ENCODE results near the gene TFIP11. TPM values are rescaled to one million over a fixed set of nuclear protein-coding genes. Genes with fewer than 3 reads are reported as not detected.
A peak's percentile ranks its signal among the peaks of the same experiment; 100 is the strongest.

Gene TFIP11
- total RNA-seq, 2 experiments from 2014 or later, result 111 TPM

DNA sequence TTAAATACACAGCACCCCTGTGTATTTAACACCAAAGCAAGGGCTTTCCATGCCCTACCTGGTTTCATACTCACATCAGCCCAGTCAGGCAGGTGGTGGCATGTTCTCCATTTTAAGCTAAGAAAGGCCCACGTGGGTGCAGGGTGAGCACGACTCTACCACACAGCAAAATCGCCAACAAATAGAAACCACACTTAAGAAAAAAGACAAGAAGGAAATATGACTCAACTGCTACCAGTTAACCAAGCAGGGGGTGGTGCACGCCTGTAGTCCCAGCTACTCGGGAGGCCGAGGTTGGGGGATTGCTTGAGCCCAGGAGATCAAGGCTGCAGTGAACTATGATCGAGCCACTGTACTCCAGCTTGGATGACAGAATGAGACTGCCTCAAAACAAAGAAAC, 35.2 kb upstream of the TFIP11 start:
- POLR2A ChIA-PET, result interaction anchor here (0.6 kb wide), 1 partner anchor 119 kb away, joined by 4 read pairs; no protein-coding TSS in a partner anchor
- Histone ChIP-seq H3K9me3 (ENCODE audit: control insufficient read depth in 1 of 2, insufficient read depth in 1 of 2, low read length in 2 of 2) (no peaks in the 10 kb centered on the region), H3K27me3 (ENCODE audit: control insufficient read depth in 1 of 2, insufficient read depth in 2 of 2, low read length in 2 of 2) (no peaks in the 10 kb centered on the region), H3K27ac (ENCODE audit: low read depth in 1 of 2, low read length in 2 of 2) (no peak overlapping the region), H3K36me3 (ENCODE audit: insufficient read depth, low read length) (peaks cover 15% of the 10 kb centered on the region), H3K4me1 (ENCODE audit: insufficient read depth, low read length) (peaks cover 24% of the 10 kb centered on the region), H3K4me3 (ENCODE audit: low read length) (no peak overlapping the region)
- H3K36me3 Mint-ChIP-seq (ENCODE audit: low read depth), result peaks cover 10% of the 10 kb centered on the region
- peaks cover 15% of the 10 kb centered on the region for H3K4me1 Mint-ChIP-seq (ENCODE audit: low read depth)
- intact Hi-C loops (cut with DNase I, micrococcal nuclease), result no loop called here
- no peak overlapping the region for H3K27ac Mint-ChIP-seq
- TF ChIP-seq CTCF (IDR thresholded peaks at IDR 0.05), result no peak
- no peaks in the 10 kb centered on the region for H3K9me3 Mint-ChIP-seq
- ATAC-seq (ENCODE audit: poor library complexity), result no peak
- CTCF ChIA-PET, result interaction anchor here (0.5 kb wide), 1 partner anchor 30 kb away, joined by 3 read pairs; no protein-coding TSS in a partner anchor
- no peak overlapping the region for H3K4me3 Mint-ChIP-seq
- no peaks in the 10 kb centered on the region for H3K27me3 Mint-ChIP-seq
- DNase-seq, result peak in 2 of 14 experiments; percentile 16 to 49

DNA sequence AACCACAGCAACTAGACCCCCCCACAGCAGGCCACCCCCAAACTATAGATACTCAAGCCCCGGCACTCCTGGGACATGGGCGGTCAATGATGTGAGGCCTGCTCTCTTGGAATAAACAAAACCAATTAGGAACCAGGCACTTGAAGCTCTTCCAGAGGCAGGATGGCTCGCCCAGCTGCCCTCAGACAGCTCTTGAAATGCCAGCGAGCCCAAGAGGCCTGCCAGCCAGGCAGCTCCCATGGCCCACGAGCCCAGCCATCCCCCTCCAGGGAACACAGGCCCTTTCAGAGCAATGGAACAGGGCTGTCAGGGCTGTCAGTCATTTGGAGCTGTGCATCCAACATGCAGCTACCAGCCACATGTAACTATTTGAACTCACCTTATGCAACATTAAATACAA, 34.0 kb upstream of the TFIP11 start:
- Mint-ChIP-seq H3K9me3 (no peaks in the 10 kb centered on the region), H3K4me3 (no peak overlapping the region), H3K27me3 (no peaks in the 10 kb centered on the region), H3K36me3 (ENCODE audit: low read depth) (peaks cover 13% of the 10 kb centered on the region), H3K4me1 (ENCODE audit: low read depth) (peaks cover 16% of the 10 kb centered on the region), H3K27ac (peak overlapping the region; percentile 22)
- Histone ChIP-seq H3K4me3 (ENCODE audit: low read length) (no peak overlapping the region), H3K36me3 (ENCODE audit: insufficient read depth, low read length) (peaks cover 20% of the 10 kb centered on the region), H3K27ac (ENCODE audit: low read depth in 1 of 2, low read length in 2 of 2) (no peak overlapping the region), H3K9me3 (ENCODE audit: control insufficient read depth in 1 of 2, insufficient read depth in 1 of 2, low read length in 2 of 2) (no peaks in the 10 kb centered on the region), H3K4me1 (ENCODE audit: insufficient read depth, low read length) (peaks cover 25% of the 10 kb centered on the region), H3K27me3 (ENCODE audit: control insufficient read depth in 1 of 2, insufficient read depth in 2 of 2, low read length in 2 of 2) (no peaks in the 10 kb centered on the region)
- intact Hi-C loops (cut with DNase I, micrococcal nuclease), result no loop called here
- TF ChIP-seq CTCF (IDR thresholded peaks at IDR 0.05), result no peak
- CTCF ChIA-PET, result no interaction called here
- no peak for DNase-seq
- POLR2A ChIA-PET, result interaction anchor here (1.1 kb wide), 1 partner anchor 63 kb away, joined by 4 read pairs; the partner anchor contains the start of genes HPS4 and SRRD
- no peak for ATAC-seq (ENCODE audit: poor library complexity)

DNA sequence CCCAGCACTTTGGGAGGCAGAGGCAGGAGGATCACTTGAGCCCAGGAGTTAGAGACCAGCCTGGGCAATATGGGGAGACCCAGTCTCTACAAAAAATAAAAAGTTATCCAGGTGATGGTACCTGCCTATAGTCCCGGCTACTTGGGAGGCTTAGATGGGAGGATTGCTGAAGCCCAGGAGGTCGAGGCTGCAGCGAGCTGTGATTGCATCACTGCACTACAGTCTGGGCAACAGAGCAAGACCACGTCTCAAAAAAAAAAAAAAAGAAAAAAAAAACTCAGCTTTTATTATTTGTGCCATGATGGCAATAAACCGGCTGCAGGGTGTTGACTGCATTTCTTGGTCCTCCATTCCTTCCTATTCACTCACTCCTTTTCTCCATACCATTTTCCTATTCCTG, 33.6 kb upstream of the TFIP11 start:
- Mint-ChIP-seq H3K27ac (peak overlapping the region; percentile 22), H3K4me3 (no peak overlapping the region), H3K27me3 (no peaks in the 10 kb centered on the region), H3K9me3 (no peaks in the 10 kb centered on the region), H3K4me1 (ENCODE audit: low read depth) (peaks cover 16% of the 10 kb centered on the region), H3K36me3 (ENCODE audit: low read depth) (peaks cover 13% of the 10 kb centered on the region)
- DNase-seq (no peak), ATAC-seq (ENCODE audit: poor library complexity) (no peak)
- TF ChIP-seq CTCF (IDR thresholded peaks at IDR 0.05), result no peak
- Histone ChIP-seq H3K4me1 (ENCODE audit: insufficient read depth, low read length) (peaks cover 25% of the 10 kb centered on the region), H3K4me3 (ENCODE audit: low read length) (no peak overlapping the region), H3K27ac (ENCODE audit: low read depth in 1 of 2, low read length in 2 of 2) (no peak overlapping the region), H3K36me3 (ENCODE audit: insufficient read depth, low read length) (peaks cover 23% of the 10 kb centered on the region), H3K9me3 (ENCODE audit: control insufficient read depth in 1 of 2, insufficient read depth in 1 of 2, low read length in 2 of 2) (no peaks in the 10 kb centered on the region), H3K27me3 (ENCODE audit: control insufficient read depth in 1 of 2, insufficient read depth in 2 of 2, low read length in 2 of 2) (no peaks in the 10 kb centered on the region)
- ChIA-PET POLR2A (interaction anchor here (1.1 kb wide), 1 partner anchor 63 kb away, joined by 4 read pairs; the partner anchor contains the start of genes HPS4 and SRRD), CTCF (no interaction called here)
- intact Hi-C loops (cut with DNase I, micrococcal nuclease), result no loop called here

Data from CD4-positive, alpha-beta T cell (primary cell).